Kidney epithelial cell (primary cell): ENCODE results near the gene DPP6. TPM values are rescaled to one million over a fixed set of nuclear protein-coding genes. Genes with fewer than 3 reads are reported as not detected.

Source experiments
- DNase-seq: peaks from one replicate; pipeline ENCODE4 v3.0.0-alpha.2; 2010; ENCODE audit warnings: low read depth
- H3K27me3 ChIP-seq: 2 replicates; pipeline ENCODE4 v1.6.0; 2011; ENCODE audit warnings: low read length; ENCODE audit not compliant: control insufficient read depth, insufficient read depth
- H3K36me3 ChIP-seq: 2 replicates; pipeline ENCODE4 v1.5.1; 2011; ENCODE audit warnings: low read length; ENCODE audit not compliant: control insufficient read depth, insufficient read depth
- H3K4me3 ChIP-seq: 2 replicates; pipeline ENCODE4 v1.5.1; 2011; ENCODE audit warnings: low read depth, mild to moderate bottlenecking, control low read depth, low read length
- CTCF ChIP-seq: IDR thresholded peaks from 2 replicates; pipeline ENCODE4 v1.5.1; 2011; ENCODE audit warnings: mild to moderate bottlenecking, moderate library complexity, low read length, control low read depth, inconsistent platforms; ENCODE audit not compliant: insufficient read depth, poor library complexity, severe bottlenecking
- total RNA-seq: library from RNA; depleted of rRNA; stranded (reverse); fragments of >200 nt; gene quantifications from 2 replicates; pipeline ENCODE4 v1.2.3, GENCODE V29; 2015

The DPP6 gene
- total RNA-seq, 1 donor from 2014 or later = 0.84 TPM

GRCh38 chr7:154308928-154309327, 256.7 kb downstream of the DPP6 start:
- no peak for TF ChIP-seq CTCF
- DNase-seq = no peak
- no peak overlapping the region for H3K4me3 ChIP-seq
- peaks cover 6% of the 10 kb centered on the region for H3K27me3 ChIP-seq
- H3K36me3 ChIP-seq = no peaks in the 10 kb centered on the region

- TF ChIP-seq CTCF = no peak
- Histone ChIP-seq H3K36me3 (no peaks in the 10 kb centered on the region), H3K27me3 (peaks cover under 1% of the 10 kb centered on the region), H3K4me3 (no peak overlapping the region)
- DNase-seq = no peak
These were observed 257.9 kb downstream of the DPP6 start for GRCh38 chr7:154310114-154310513.

GRCh38 chr7:154324196-154324595, 272.0 kb downstream of the DPP6 start:
- Histone ChIP-seq H3K4me3 (no peak overlapping the region), H3K36me3 (no peaks in the 10 kb centered on the region), H3K27me3 (no peaks in the 10 kb centered on the region)
- no peak for TF ChIP-seq CTCF
- DNase-seq = no peak

- no peak for DNase-seq
- no peak for TF ChIP-seq CTCF
- Histone ChIP-seq H3K36me3 (no peaks in the 10 kb centered on the region), H3K27me3 (no peaks in the 10 kb centered on the region), H3K4me3 (no peak overlapping the region)
These were observed 274.2 kb downstream of the DPP6 start for GRCh38 chr7:154326421-154326820.

GRCh38 chr7:154330318-154330717, 278.1 kb downstream of the DPP6 start:
- TF ChIP-seq CTCF = no peak
- no peak overlapping the region for H3K4me3 ChIP-seq
- no peak for DNase-seq
- H3K27me3 ChIP-seq = no peaks in the 10 kb centered on the region
- H3K36me3 ChIP-seq = no peaks in the 10 kb centered on the region

GRCh38 chr7:154332811-154333580, 280.8 kb downstream of the DPP6 start:
- Histone ChIP-seq H3K27me3 (no peaks in the 10 kb centered on the region), H3K36me3 (no peaks in the 10 kb centered on the region), H3K4me3 (no peak overlapping the region)
- no peak for TF ChIP-seq CTCF
- DNase-seq = no peak
